HL-60 (cell line): ENCODE measurements around the gene SOCS3.
A peak's percentile ranks its signal among the peaks of the same experiment; 100 is the strongest.
"Not testable (repeated sequence)": the region's sequence is repeated elsewhere in the genome, so short reads cannot be mapped to it uniquely, and the experiment has no call there.

Source experiments
- DNase-seq, 2 experiments: peaks; one replicate each; pipeline ENCODE4 v3.0.0-alpha.2; 2010 to 2020; ENCODE audit warnings: low read depth in 1 of 2, low spot score in 1 of 2
- H3K27ac ChIP-seq: fragments of 250-450 bp; sonication (Bioruptor Pico); replicated peaks from 2 replicates; pipeline ENCODE4 v1.5.1; 2020; ENCODE audit warnings: mild to moderate bottlenecking, moderate library complexity
- H3K27me3 ChIP-seq: fragments of 250-450 bp; sonication (Bioruptor Pico); 2 replicates; pipeline ENCODE4 v1.5.1; 2021; ENCODE audit warnings: mild to moderate bottlenecking, moderate library complexity; ENCODE audit not compliant: insufficient read depth, poor library complexity, severe bottlenecking
- H3K4me3 ChIP-seq: replicated peaks from 2 replicates; pipeline ENCODE4 v1.5.1; 2011; ENCODE audit warnings: mild to moderate bottlenecking, control low read depth, low read length; ENCODE audit not compliant: insufficient read depth
- GABPA ChIP-seq: IDR thresholded peaks from 2 replicates; pipeline ENCODE4 v1.6.1; 2012; ENCODE audit warnings: low read depth
- POLR2AphosphoS5 ChIP-seq: IDR thresholded peaks from 2 replicates; pipeline ENCODE4 v1.6.1; 2012; ENCODE audit warnings: low read depth
- SPI1 ChIP-seq: IDR thresholded peaks from 2 replicates; pipeline ENCODE4 v1.6.1; 2012; ENCODE audit warnings: low read depth, mild to moderate bottlenecking, borderline replicate concordance
- TF ChIP-seq, protein P1 (sequence below): IDR thresholded peaks from 2 replicates; pipeline ENCODE4 v1.6.1; 2012; ENCODE audit warnings: low read depth; ENCODE audit not compliant: insufficient replicate concordance
- TF ChIP-seq, protein P2 (sequence below): IDR thresholded peaks from one replicate; pipeline ENCODE4 v1.5.1; 2011; ENCODE audit warnings: low read length, control low read depth, inconsistent platforms; ENCODE audit not compliant: insufficient read depth

The SOCS3 gene

DNA sequence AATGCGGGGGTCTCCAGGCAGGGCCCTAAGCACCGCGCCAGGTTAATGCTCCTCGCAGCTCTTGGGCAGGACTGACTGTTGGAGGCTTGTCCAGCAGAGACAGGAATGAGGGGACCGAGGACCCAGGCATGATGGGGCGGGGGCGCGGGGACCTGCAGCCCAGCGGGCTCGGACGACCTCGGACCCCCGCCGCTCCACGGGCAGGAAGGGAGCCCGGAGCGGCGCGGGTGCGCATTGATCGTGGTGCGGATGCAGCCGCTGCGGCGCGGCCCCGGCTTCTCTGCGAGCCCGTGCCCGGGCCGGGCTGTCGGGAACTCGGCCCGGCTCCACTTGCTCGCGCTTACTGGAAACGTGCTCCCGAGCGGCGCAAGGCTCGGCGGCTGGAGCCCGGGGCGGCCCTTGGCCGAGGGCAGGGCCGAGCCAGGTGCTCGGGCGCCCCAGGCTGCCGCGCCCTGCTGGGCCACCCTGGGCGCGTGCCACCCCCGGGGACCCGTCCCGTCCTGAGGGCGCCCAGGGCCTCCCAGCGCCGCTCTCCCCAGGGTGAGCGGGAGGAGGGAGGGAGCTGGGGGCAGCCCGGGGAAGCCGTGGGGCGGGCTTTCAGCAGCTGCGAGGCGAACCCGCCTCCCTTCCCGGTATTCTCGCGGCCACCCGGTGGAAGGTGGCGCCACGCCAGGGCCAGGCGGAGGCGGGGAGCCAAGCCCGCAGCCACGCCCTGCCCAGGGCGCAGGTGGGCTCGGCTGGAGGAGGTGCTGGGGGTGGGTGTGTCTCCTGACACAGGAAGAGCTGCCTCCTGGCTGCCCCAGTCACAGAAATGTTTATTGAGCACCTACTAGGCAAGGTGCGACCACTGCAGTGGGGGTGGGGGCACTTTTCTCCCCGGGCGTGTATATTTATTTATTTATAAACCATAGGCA, 45.9 kb downstream of the SOCS3 start:
- Histone ChIP-seq H3K4me3 (peak overlapping the region; percentile 41), H3K27ac (no peak overlapping the region), H3K27me3 (peaks cover 5% of the 10 kb centered on the region)
- peak; percentile 48 to 55 for DNase-seq
- TF ChIP-seq POLR2AphosphoS5 (no peak; the same call in 1 of the 2 replicates), SPI1 (no peak), GABPA (no peak)
- TF ChIP-seq, protein P1, sequence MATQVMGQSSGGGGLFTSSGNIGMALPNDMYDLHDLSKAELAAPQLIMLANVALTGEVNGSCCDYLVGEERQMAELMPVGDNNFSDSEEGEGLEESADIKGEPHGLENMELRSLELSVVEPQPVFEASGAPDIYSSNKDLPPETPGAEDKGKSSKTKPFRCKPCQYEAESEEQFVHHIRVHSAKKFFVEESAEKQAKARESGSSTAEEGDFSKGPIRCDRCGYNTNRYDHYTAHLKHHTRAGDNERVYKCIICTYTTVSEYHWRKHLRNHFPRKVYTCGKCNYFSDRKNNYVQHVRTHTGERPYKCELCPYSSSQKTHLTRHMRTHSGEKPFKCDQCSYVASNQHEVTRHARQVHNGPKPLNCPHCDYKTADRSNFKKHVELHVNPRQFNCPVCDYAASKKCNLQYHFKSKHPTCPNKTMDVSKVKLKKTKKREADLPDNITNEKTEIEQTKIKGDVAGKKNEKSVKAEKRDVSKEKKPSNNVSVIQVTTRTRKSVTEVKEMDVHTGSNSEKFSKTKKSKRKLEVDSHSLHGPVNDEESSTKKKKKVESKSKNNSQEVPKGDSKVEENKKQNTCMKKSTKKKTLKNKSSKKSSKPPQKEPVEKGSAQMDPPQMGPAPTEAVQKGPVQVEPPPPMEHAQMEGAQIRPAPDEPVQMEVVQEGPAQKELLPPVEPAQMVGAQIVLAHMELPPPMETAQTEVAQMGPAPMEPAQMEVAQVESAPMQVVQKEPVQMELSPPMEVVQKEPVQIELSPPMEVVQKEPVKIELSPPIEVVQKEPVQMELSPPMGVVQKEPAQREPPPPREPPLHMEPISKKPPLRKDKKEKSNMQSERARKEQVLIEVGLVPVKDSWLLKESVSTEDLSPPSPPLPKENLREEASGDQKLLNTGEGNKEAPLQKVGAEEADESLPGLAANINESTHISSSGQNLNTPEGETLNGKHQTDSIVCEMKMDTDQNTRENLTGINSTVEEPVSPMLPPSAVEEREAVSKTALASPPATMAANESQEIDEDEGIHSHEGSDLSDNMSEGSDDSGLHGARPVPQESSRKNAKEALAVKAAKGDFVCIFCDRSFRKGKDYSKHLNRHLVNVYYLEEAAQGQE = no peak
- TF ChIP-seq, protein P2, sequence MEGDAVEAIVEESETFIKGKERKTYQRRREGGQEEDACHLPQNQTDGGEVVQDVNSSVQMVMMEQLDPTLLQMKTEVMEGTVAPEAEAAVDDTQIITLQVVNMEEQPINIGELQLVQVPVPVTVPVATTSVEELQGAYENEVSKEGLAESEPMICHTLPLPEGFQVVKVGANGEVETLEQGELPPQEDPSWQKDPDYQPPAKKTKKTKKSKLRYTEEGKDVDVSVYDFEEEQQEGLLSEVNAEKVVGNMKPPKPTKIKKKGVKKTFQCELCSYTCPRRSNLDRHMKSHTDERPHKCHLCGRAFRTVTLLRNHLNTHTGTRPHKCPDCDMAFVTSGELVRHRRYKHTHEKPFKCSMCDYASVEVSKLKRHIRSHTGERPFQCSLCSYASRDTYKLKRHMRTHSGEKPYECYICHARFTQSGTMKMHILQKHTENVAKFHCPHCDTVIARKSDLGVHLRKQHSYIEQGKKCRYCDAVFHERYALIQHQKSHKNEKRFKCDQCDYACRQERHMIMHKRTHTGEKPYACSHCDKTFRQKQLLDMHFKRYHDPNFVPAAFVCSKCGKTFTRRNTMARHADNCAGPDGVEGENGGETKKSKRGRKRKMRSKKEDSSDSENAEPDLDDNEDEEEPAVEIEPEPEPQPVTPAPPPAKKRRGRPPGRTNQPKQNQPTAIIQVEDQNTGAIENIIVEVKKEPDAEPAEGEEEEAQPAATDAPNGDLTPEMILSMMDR = no peak

DNA sequence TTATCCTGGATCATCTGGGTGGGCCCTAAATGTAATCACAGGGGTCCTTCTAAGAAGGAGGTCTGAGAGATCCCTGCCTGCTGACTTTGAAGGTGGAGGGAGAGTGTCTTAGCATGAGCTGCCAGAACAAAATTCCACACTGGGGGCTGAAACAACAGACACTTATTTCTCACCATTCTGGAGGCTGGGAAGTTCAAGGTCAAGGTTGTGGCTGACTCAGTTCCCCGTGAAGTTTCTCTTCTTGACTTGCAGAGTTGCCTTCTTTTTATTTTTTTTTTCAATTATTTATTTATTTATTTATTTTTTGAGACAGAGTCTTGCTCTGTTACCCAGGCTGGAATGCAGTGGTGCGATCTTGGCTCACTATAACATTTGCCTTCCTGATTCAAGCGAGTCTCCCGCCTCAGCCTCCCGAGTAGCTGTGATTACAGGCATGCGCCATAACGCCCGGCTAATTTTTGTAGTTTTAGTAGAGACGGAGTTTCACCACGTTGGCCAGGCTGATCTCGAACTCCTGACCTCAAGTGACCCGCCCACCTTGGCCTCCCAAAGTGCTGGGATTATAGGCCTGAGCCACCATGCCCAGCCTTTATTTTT, 50.1 kb downstream of the SOCS3 start:
- H3K4me3 ChIP-seq, DNase-seq, H3K27me3 ChIP-seq, H3K27ac ChIP-seq: not testable (repeated sequence)

DNA sequence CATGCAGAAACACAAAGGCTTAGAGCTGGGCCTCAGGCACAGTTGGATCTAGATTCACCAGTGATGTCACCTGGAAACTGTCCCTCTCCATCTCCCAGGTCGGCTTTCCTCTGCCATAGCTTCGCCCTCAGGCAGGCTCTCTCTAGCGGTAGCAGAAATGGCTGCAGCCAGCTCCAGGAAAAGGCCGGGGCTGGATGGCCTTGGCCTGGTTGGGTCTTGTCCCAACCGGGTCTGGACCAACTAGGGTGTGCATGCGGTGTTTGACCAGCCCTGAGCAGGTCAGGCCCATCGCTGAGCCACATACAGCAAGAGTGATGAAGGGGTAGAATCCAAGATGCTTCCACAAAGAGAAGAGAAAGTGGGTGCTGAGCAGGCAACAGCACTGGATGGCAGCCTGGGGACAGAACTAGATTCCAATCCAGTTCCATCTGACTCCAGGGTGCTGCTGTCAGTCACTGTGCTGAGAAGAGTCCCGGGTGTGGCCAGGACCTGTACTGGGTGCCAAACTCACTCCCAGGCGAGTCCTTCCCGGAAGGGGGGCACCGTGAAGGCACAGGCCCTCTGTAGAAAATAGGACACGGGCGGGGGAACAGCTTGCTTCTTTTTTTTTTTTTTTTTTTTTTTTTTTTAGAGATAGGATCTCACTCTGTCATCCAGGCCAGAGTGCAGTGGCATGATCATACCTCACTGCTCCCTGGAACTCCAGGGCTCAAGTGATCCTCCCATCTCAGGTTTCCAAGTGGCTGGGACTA, 51.8 kb downstream of the SOCS3 start:
- H3K27me3 ChIP-seq = peaks cover 4% of the 10 kb centered on the region
- DNase-seq = no peak
- TF ChIP-seq GABPA = no peak
- TF ChIP-seq SPI1 = no peak
- TF ChIP-seq, protein P1 = no peak
- TF ChIP-seq, protein P2 = no peak
- no peak for TF ChIP-seq POLR2AphosphoS5
- H3K27ac ChIP-seq = no peak overlapping the region
- no peak overlapping the region for H3K4me3 ChIP-seq

DNA sequence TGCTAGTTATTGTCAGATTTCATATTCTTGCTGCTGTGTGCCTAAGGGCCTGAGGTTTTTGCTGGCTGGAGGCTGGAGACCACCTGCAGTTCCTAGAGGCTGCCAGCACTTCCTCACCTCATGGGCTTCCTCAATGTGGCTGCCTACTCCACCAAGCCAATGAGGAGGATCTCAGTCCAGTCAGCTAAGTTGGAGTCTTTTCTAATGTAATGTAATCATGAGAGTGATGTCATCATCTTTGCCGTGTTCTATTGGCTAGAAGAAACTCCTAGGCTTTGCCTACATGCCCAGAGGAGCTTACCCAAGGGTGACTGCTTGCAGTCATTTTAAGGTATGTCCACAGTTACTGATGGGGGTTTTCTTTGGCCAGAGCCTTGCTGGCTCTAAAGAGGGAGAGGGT, 53.0 kb downstream of the SOCS3 start:
- Histone ChIP-seq H3K27me3 (no peaks in the 10 kb centered on the region), H3K27ac (no peak overlapping the region), H3K4me3 (no peak overlapping the region)
- TF ChIP-seq SPI1 = peak; percentile 40; the same call in 1 of the 2 replicates
- TF ChIP-seq, protein P2 = no peak
- no peak for DNase-seq
